CD8-positive, alpha-beta memory T cell (primary cell): ENCODE results near the gene TGFBR3L. TPM values are rescaled to one million over a fixed set of nuclear protein-coding genes. Genes with fewer than 3 reads are reported as not detected.
"Not testable (repeated sequence)": the region's sequence is repeated elsewhere in the genome, so short reads cannot be mapped to it uniquely, and the experiment has no call there.

Experiments
- CTCF ChIA-PET: fragments of 350-600 bp; sonication (Branson Sonifier 250); formaldehyde crosslinking; loops from one replicate; lab custom pipeline; 2021; ENCODE audit warnings: antibody characterized with exemption; lab: Charles Lee
- POLR2A ChIA-PET: fragments of 350-600 bp; sonication (Branson Sonifier 250); formaldehyde crosslinking; loops from one replicate; lab custom pipeline; 2021; ENCODE audit warnings: antibody characterized with exemption; lab: Charles Lee
- DNase-seq, 5 donors: peaks; one replicate each; pipeline versions ENCODE4 v3.0.0 to v3.0.0-alpha.2; 2020 to 2022; ENCODE audit warnings: mixed read lengths in 1 of 5
- H3K27ac ChIP-seq: one replicate; pipeline ENCODE4 v1.7.0; 2013; ENCODE audit warnings: low read depth, mild to moderate bottlenecking, low read length, moderate library complexity
- H3K27me3 ChIP-seq: 2 replicates; pipeline ENCODE4 v1.7.0; 2013; ENCODE audit warnings: low read length, mild to moderate bottlenecking; ENCODE audit not compliant: insufficient read depth, poor library complexity, severe bottlenecking
- H3K36me3 ChIP-seq: 2 replicates; pipeline ENCODE4 v1.7.0; 2013; ENCODE audit warnings: mild to moderate bottlenecking, low read length, moderate library complexity; ENCODE audit not compliant: insufficient read depth
- H3K4me1 ChIP-seq: 2 replicates; pipeline ENCODE4 v1.7.0; 2013; ENCODE audit warnings: mild to moderate bottlenecking, low read length, moderate library complexity; ENCODE audit not compliant: insufficient read depth
- H3K4me3 ChIP-seq: 2 replicates; pipeline ENCODE4 v1.7.0; 2013; ENCODE audit warnings: mild to moderate bottlenecking, low read length
- H3K9me3 ChIP-seq: 2 replicates; pipeline ENCODE4 v1.7.0; 2013; ENCODE audit warnings: mild to moderate bottlenecking, low read length
- H3K27ac Mint-ChIP-seq, 8 donors: one replicate each; pipeline ENCODE4 v1.8.0; 2020 to 2021; ENCODE audit warnings: mixed read lengths in 8 of 8, mild to moderate bottlenecking in 6 of 8, inconsistent platforms in 3 of 8, moderate library complexity in 3 of 8
- H3K27me3 Mint-ChIP-seq, 2 donors: one replicate each; pipeline ENCODE4 v1.8.0; 2020 to 2021; ENCODE audit warnings: mixed read lengths in 2 of 2, mild to moderate bottlenecking in 1 of 2, moderate library complexity in 1 of 2
- H3K36me3 Mint-ChIP-seq, 3 donors: one replicate each; pipeline ENCODE4 v1.8.0; 2020 to 2021; ENCODE audit warnings: mixed read lengths in 3 of 3, inconsistent platforms in 1 of 3, mild to moderate bottlenecking in 1 of 3
- H3K4me1 Mint-ChIP-seq, 3 donors: one replicate each; pipeline ENCODE4 v1.8.0; 2020 to 2021; ENCODE audit warnings: mixed read lengths in 3 of 3, inconsistent platforms in 1 of 3, mild to moderate bottlenecking in 1 of 3
- H3K4me3 Mint-ChIP-seq, 7 donors: one replicate each; pipeline ENCODE4 v1.8.0; 2020 to 2021; ENCODE audit warnings: mixed read lengths in 7 of 7, mild to moderate bottlenecking in 6 of 7, moderate library complexity in 4 of 7, inconsistent platforms in 2 of 7
- H3K9me3 Mint-ChIP-seq, 5 donors: one replicate each; pipeline ENCODE4 v1.8.0; 2020 to 2022; ENCODE audit warnings: mixed read lengths in 5 of 5, mild to moderate bottlenecking in 3 of 5, moderate library complexity in 2 of 5, inconsistent platforms in 1 of 5
- polyA plus RNA-seq: library from polyadenylated mRNA; unstranded; fragments of 300-500 nt; fragmentation: Illumina TruSeq; gene quantifications from one replicate; pipeline ENCODE4 v1.2.3, GENCODE V29; 2021
- total RNA-seq, 2 experiments: library from RNA; stranded (reverse); gene quantifications; one replicate each; pipeline ENCODE4 v1.2.3, GENCODE V29; 2021

TGFBR3L gene
- total and polyA plus RNA-seq, 3 experiments from 2014 or later: 1.3 to 8.6 (median 7.7) TPM

- H3K4me3 ChIP-seq: no peak overlapping the region
- no peaks in the 10 kb centered on the region for H3K27me3 ChIP-seq
- H3K4me3 Mint-ChIP-seq: no peak overlapping the region
- no peaks in the 10 kb centered on the region for H3K9me3 ChIP-seq
- no peaks in the 10 kb centered on the region for H3K4me1 Mint-ChIP-seq
- no peak overlapping the region for H3K27ac ChIP-seq
- H3K36me3 Mint-ChIP-seq: no peaks in the 10 kb centered on the region
- no peak for DNase-seq
- peaks cover 0 to 3% (median 0%) of the 10 kb centered on the region in 5 donors for H3K9me3 Mint-ChIP-seq
- H3K4me1 ChIP-seq: no peaks in the 10 kb centered on the region
- H3K36me3 ChIP-seq: no peaks in the 10 kb centered on the region
- ChIA-PET CTCF (interaction anchor here (1.3 kb wide), 1 partner anchor 14 kb away, joined by 4 read pairs; no protein-coding TSS in a partner anchor), POLR2A (no interaction called here)
- peaks cover 10 to 11% of the 10 kb centered on the region in 2 donors for H3K27me3 Mint-ChIP-seq
- no peak overlapping the region for H3K27ac Mint-ChIP-seq
Observed at GRCh38 chr19:7883796-7884570, 30.6 kb upstream of the TGFBR3L start.

- H3K27ac Mint-ChIP-seq: peak overlapping the region in 1 of 8 donors; percentile 81
- no peak overlapping the region for H3K4me3 Mint-ChIP-seq
- DNase-seq: no peak
- no peaks in the 10 kb centered on the region for H3K4me1 Mint-ChIP-seq
- Histone ChIP-seq H3K27me3 (no peaks in the 10 kb centered on the region), H3K9me3 (no peaks in the 10 kb centered on the region), H3K4me1 (no peaks in the 10 kb centered on the region), H3K4me3 (no peak overlapping the region), H3K27ac (no peak overlapping the region), H3K36me3 (no peaks in the 10 kb centered on the region)
- POLR2A ChIA-PET: no interaction called here
- H3K9me3 Mint-ChIP-seq: peaks cover 0 to 3% (median 0%) of the 10 kb centered on the region in 5 donors
- CTCF ChIA-PET: interaction anchor here (0.8 to 1.2 kb wide), 3 partner anchors 16 to 58 kb away, joined by 3 read pairs; partner anchors contain the start of gene MAP2K7
- H3K27me3 Mint-ChIP-seq: peaks cover 13 to 17% of the 10 kb centered on the region in 2 donors
- H3K36me3 Mint-ChIP-seq: no peaks in the 10 kb centered on the region
Observed at GRCh38 chr19:7885818-7886217, 28.8 kb upstream of the TGFBR3L start.

GRCh38 chr19:7887408-7888144, 27.1 kb upstream of the TGFBR3L start:
- H3K36me3 Mint-ChIP-seq: no peaks in the 10 kb centered on the region
- H3K27me3 Mint-ChIP-seq: peaks cover 13 to 22% of the 10 kb centered on the region in 2 donors
- H3K4me3 Mint-ChIP-seq: no peak overlapping the region
- no peak for DNase-seq
- H3K27ac Mint-ChIP-seq: no peak overlapping the region
- H3K4me1 Mint-ChIP-seq: no peaks in the 10 kb centered on the region
- ChIA-PET CTCF (interaction anchor here (2.6 kb wide), 1 partner anchor 19 kb away, joined by 10 read pairs; no protein-coding TSS in a partner anchor), POLR2A (no interaction called here)
- no peaks in the 10 kb centered on the region for H3K9me3 ChIP-seq
- no peaks in the 10 kb centered on the region for H3K36me3 ChIP-seq
- no peak overlapping the region for H3K27ac ChIP-seq
- no peaks in the 10 kb centered on the region for H3K4me1 ChIP-seq
- H3K27me3 ChIP-seq: no peaks in the 10 kb centered on the region
- H3K4me3 ChIP-seq: no peak overlapping the region
- peaks cover 0 to 3% (median 0%) of the 10 kb centered on the region in 5 donors for H3K9me3 Mint-ChIP-seq

- Mint-ChIP-seq H3K27me3 (peaks cover 13 to 22% of the 10 kb centered on the region in 2 donors), H3K4me1 (no peaks in the 10 kb centered on the region), H3K4me3 (no peak within 1 kb of the TSS), H3K27ac (no peak within 1 kb of the TSS), H3K36me3 (no peaks in the 10 kb centered on the region), H3K9me3 (peaks cover 0 to 3% (median 0%) of the 10 kb centered on the region in 5 donors)
- H3K27ac ChIP-seq: no peak within 1 kb of the TSS
- no peak within 1 kb of the TSS for H3K4me3 ChIP-seq
- ChIA-PET POLR2A (no interaction called here), CTCF (interaction anchor here (2.6 kb wide), 1 partner anchor 19 kb away, joined by 10 read pairs; no protein-coding TSS in a partner anchor)
- H3K4me1 ChIP-seq: no peaks in the 10 kb centered on the region
- H3K27me3 ChIP-seq: no peaks in the 10 kb centered on the region
- no peaks in the 10 kb centered on the region for H3K9me3 ChIP-seq
- DNase-seq: no peak
- H3K36me3 ChIP-seq: no peaks in the 10 kb centered on the region
Observed at GRCh38 chr19:7888145-7888825, 26.3 kb upstream of the TGFBR3L start, which contains the start of gene LRRC8E. Gene LRRC8E (plus strand): TSS chr19:7888510. CDS start chr19:7895604, 7,094 bp downstream.

GRCh38 chr19:7888826-7889217, 25.8 kb upstream of the TGFBR3L start:
- no peaks in the 10 kb centered on the region for H3K4me1 ChIP-seq
- no peaks in the 10 kb centered on the region for H3K36me3 Mint-ChIP-seq
- no peak overlapping the region for H3K4me3 Mint-ChIP-seq
- peaks cover 15 to 22% of the 10 kb centered on the region in 2 donors for H3K27me3 Mint-ChIP-seq
- H3K9me3 Mint-ChIP-seq: peaks cover 0 to 3% (median 0%) of the 10 kb centered on the region in 5 donors
- H3K27me3 ChIP-seq: no peaks in the 10 kb centered on the region
- no peak overlapping the region for H3K27ac ChIP-seq
- H3K4me1 Mint-ChIP-seq: no peaks in the 10 kb centered on the region
- ChIA-PET CTCF (interaction anchor here (2.6 kb wide), 1 partner anchor 20 kb away, joined by 10 read pairs; no protein-coding TSS in a partner anchor), POLR2A (interaction anchor here (0.7 kb wide), 1 partner anchor 540 kb away, joined by 8 read pairs; the partner anchor contains the start of gene ARHGEF18)
- H3K36me3 ChIP-seq: no peaks in the 10 kb centered on the region
- H3K27ac Mint-ChIP-seq: no peak overlapping the region
- H3K4me3 ChIP-seq: no peak overlapping the region
- no peaks in the 10 kb centered on the region for H3K9me3 ChIP-seq
- DNase-seq: no peak

- H3K36me3 ChIP-seq, DNase-seq, H3K27me3 ChIP-seq, H3K9me3 Mint-ChIP-seq, H3K27ac ChIP-seq, H3K4me1 Mint-ChIP-seq, H3K4me3 ChIP-seq, H3K36me3 Mint-ChIP-seq, POLR2A ChIA-PET, H3K4me3 Mint-ChIP-seq, H3K4me1 ChIP-seq, CTCF ChIA-PET, H3K9me3 ChIP-seq, H3K27ac Mint-ChIP-seq: not testable (repeated sequence)
- H3K27me3 Mint-ChIP-seq: peaks cover 14 to 36% of the 10 kb centered on the region in 2 donors
Observed at GRCh38 chr19:7893362-7894101, 21.1 kb upstream of the TGFBR3L start.

- no peaks in the 10 kb centered on the region for H3K36me3 Mint-ChIP-seq
Observed at GRCh38 chr19:7894612-7895309, 19.9 kb upstream of the TGFBR3L start.

More at GRCh38 chr19:7894612-7895309, 19.9 kb upstream of the TGFBR3L start:
- Histone ChIP-seq H3K9me3 (no peaks in the 10 kb centered on the region), H3K4me1 (no peaks in the 10 kb centered on the region), H3K27me3 (peaks cover 3% of the 10 kb centered on the region), H3K36me3 (no peaks in the 10 kb centered on the region), H3K4me3 (no peak overlapping the region), H3K27ac (no peak overlapping the region)
- Mint-ChIP-seq H3K27me3 (peaks cover 12 to 31% of the 10 kb centered on the region in 2 donors), H3K27ac (peak overlapping the region in 1 of 8 donors; percentile 74), H3K4me1 (no peaks in the 10 kb centered on the region), H3K4me3 (no peak overlapping the region), H3K9me3 (no peaks in the 10 kb centered on the region)
- ChIA-PET CTCF (no interaction called here), POLR2A (no interaction called here)
- DNase-seq: no peak
